ENCODE measurements around the gene SLC46A1.

SLC46A1 gene

DNA sequence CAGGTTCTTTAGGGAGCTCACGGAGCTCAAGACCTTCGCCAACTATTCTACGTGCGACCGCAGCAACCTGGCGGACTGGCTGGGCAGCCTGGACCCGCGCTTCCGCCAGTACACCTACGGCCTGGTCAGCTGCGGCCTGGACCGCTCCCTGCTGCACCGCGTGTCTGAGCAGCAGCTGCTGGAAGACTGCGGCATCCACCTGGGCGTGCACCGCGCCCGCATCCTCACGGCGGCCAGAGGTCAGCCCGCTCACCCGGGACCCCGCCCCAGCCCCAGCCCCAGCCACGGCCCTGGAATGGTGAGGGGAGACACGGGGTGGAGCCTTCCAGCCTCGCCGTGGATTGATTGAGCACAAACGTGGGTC is 21.0 kb downstream of the SLC46A1 start:
- in situ Hi-C loops (cut with MboI; ENCODE audit: low sequenced_read_pairs): no loop called here

DNA sequence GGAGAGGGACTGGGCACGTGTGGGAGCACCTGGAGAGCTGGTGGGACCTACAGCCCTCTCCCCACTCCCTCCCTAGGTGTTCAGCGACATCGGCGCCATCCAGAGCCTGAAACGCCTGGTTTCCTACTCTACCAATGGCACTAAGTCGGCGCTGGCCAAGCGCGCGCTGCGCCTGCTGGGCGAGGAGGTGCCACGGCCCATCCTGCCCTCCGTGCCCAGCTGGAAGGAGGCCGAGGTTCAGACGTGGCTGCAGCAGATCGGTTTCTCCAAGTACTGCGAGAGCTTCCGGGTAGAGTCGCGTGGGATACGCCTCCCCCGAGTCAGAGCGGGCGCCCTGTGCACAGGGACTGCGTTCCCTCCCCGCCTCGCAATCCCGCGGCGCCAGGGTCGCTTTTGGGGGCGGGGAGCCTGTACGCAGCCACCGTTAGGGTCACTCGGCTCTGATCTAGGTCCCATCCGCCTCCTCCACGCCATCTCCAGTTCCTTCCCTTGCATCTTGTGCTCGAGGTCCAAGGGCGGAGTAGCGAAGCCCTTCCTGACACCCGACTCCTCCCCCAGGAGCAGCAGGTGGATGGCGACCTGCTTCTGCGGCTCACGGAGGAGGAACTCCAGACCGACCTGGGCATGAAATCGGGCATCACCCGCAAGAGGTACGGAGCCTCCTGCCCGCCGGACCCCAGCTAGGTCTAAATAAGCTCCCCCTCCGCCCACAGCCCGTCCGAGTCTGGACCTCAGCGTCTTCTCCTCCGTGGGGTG is 21.6 kb downstream of the SLC46A1 start:
- in situ Hi-C loops (cut with MboI; ENCODE audit: low sequenced_read_pairs): no loop called here

DNA sequence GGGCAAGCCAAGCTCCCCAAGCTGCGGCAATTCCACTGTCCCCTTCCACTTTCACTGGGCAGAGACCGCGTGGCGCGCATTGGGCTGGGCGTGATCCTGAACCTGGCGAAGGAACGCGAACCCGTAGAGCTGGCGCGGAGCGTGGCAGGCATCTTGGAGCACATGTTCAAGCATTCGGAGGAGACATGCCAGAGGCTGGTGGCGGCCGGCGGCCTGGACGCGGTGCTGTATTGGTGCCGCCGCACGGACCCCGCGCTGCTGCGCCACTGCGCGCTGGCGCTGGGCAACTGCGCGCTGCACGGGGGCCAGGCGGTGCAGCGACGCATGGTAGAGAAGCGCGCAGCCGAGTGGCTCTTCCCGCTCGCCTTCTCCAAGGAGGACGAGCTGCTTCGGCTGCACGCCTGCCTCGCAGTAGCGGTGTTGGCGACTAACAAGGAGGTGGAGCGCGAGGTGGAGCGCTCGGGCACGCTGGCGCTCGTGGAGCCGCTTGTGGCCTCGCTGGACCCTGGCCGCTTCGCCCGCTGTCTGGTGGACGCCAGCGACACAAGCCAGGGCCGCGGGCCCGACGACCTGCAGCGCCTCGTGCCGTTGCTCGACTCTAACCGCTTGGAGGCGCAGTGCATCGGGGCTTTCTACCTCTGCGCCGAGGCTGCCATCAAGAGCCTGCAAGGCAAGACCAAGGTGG is 24.7 kb downstream of the SLC46A1 start:
- in situ Hi-C loops (cut with MboI; ENCODE audit: low sequenced_read_pairs): no loop called here

DNA sequence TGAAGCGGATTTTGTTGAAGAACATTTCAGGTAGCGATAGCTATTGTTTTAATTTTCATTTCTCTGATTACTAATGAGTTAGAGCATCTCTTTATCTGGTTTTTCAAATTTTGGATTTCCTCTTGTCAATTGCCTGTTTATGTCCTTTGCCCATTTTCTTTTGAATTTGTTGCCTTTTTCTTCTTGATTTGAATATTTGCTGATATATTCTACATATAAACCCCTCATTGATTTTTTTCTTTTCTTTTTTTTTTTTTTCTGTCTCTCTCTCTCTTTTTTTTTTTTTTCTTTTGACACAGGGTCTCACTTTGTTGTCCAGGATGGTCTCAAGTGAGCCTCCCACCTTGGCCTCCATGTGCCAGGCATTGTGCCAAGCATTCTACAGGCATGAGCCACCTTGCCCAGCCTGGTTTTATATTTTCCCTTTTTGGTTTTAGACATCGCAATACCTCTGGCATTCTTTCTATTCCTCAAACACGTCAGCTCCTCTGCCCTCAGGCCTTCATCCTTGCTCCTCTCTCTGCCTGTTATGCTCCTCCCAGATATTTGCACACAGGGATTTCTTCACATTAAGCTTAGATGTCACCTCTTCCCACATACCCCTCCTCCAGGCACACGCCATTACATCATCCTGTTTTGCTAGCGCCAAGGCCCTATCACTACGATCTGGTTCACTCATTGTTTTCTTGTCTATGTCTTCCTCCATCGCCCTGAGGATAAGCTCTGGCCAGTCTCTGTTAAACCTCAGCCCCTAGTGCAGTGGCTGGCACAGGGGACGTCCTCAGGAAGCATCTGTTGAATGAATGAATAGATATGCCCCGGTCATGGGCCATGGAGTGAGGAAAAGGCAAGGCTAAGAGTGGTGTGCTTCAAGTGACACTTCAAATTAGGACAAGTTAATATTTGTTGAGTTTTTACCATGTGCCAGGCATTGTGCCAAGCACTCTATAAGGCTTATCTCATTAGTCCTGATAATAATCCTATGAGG is 25.9 kb downstream of the SLC46A1 start:
- in situ Hi-C loops (cut with MboI; ENCODE audit: low sequenced_read_pairs): no loop called here

DNA sequence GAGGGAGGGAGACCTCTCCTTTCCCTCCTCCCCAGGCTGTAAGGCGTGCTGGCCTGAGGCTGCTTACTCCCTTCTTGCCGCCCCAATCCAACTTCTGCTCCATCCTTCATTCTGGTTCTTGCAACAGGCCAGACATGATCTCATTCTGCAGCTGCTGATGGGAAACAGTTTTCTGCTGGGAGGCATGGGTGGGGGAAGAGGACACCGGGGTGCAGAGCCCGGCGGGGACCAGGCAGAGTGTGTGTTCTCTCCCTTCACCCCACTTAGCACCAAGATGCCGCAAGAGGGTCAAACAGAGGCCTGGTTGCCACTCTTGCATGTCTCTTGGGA is 33.1 kb downstream of the SLC46A1 start:
- in situ Hi-C loops (cut with MboI; ENCODE audit: low sequenced_read_pairs): no loop called here

DNA sequence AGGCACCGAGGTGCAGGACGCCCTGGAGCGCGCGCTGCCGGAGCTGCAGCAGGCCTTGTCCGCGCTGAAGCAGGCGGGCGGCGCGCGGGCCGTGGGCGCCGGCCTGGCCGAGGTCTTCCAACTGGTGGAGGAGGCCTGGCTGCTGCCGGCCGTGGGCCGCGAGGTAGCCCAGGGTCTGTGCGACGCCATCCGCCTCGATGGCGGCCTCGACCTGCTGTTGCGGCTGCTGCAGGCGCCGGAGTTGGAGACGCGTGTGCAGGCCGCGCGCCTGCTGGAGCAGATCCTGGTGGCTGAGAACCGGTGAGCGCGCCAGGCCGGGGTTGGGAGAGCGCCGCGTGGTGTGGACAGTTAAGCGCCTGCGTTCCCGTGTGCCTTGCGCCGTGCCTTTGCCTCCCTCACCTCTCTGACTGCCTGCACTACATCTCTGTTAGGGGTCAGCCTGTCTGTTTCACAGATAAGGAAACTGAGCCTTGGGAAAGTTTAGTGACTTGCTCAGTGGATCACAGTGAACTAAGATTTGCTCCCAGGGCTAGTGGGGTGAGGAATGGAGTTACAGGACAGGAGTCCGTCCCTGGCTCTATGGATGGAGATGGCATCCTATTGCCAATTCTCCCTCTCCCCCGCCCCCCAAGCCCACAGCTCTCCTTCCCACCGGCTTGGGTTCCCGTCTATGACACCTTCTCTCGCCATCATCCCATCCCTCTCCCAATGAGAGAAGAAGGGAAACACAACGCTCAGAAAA is 33.6 kb downstream of the SLC46A1 start:
- in situ Hi-C loops (cut with MboI; ENCODE audit: low sequenced_read_pairs): no loop called here

DNA sequence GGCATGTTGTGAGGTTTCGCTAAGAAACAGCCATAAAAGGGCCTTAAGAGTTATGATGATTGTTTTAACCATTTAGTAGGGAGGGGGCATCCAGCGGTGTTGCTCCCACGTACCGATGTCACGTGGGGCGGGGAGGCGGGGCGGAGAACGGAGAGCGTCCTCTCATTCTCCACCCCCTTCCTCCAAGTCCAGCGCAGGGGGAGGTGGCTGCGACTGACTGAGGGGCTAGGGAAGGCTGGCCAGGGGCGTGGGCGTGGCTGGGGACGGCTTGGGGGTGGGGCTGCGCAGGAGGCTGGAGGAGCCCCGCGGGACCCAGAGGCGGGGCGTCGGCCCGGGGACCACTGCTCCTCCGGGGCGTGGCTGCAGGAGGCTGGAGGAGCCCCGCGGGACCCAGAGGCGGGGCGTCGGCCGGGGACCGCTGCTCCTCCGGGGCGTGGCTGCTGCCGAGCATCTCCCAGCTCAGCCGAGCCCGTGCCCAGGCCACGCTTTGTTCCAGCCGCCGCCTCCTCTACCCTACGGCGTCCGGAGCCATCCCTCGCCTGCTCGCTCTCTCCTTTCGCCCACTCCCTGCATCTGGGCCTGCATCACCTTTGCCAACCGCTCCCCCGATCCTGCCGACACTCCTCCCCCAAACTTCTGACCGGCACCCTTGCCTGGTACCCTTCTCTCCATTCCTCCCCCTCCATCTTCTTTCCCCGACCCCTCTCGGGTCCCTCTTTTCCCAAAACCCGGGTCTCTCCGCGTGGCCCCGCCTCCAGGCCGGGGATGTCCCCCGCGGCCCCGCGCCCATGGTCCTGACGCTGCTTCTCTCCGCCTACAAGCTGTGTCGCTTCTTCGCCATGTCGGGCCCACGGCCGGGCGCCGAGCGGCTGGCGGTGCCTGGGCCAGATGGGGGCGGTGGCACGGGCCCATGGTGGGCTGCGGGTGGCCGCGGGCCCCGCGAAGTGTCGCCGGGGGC is 34.5 kb downstream of the SLC46A1 start, which contains the start of gene SARM1:
TSS of gene SARM1 (plus strand) at position 450 of the 958 bp plus-strand sequence. CDS start at position 789, 339 bp downstream.
- in situ Hi-C loops (cut with MboI; ENCODE audit: low sequenced_read_pairs): no loop called here

DNA sequence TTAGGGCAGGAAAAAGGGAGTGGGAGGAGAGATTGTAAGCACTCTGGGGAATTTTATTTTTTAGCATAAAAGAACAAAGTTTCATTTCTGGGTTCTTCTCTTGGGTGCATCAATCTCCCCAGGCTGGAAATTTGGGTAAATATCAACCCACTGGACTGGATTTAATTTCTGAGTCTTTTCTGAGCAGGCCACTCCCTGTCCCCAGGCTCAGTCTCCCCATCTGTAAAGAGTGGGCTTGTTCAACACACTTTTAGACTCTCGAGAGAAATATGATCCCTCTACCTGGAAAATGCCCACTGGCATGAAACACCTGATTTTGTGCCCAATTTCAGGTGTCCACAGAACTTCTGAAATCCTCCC is 35.3 kb downstream of the SLC46A1 start:
- in situ Hi-C loops (cut with MboI; ENCODE audit: low sequenced_read_pairs): no loop called here

DNA sequence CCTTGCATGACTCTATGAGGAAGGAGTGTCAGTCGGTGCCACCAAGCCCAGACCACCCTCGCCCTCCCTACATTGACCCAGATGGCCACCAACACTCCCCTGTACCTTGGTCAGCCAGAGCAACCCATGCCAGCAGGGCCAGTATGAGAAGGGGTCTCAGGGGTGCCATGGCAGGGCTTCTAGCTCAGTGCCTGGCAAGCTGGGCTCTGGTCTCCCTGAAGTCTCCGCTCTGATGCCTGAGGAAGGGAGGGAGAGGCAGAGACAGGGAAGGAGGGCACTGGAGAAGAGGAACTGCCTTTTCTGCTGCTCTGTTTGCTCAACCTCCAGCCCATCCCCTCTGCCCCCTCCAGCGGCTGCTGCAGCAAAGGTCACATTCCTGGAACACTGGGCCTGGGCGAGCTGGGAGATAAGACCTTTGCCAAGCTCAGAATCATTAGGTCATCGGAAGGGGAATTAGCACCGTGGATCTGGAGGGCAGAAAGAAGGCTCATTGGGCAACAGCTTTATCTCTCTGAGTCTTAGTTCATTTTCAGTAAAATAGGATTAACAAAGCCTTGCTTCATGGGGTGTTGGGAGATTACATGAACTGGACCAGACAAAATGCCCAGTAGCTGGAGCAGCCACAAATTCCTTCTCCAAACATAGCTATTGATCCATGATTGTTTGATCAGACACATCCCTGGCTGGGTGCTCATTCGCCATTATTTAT is 35.8 kb downstream of the SLC46A1 start, which contains the start of gene VTN:
TSS of gene VTN (minus strand) at position 273 of the 709 bp plus-strand sequence. CDS start at position 169, 104 bp downstream.
- in situ Hi-C loops (cut with MboI; ENCODE audit: low sequenced_read_pairs): no loop called here

DNA sequence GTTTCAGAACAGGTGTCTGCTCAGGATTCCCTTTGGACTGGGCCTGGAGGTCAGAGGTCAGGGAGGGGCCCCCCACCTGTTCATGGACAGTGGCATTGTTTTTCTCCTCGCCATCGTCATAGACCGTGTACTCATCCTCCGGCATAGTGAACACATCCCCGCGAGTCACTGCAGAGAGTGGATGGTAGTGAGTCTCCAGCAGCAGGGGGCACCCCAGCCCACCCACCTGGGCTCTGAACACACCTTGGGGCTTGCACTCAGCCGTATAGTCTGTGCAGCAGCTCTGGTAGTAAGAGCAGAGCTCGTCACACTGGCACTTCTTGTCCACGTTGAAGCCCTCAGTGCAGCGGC is 36.4 kb downstream of the SLC46A1 start:
- in situ Hi-C loops (cut with MboI; ENCODE audit: low sequenced_read_pairs): no loop called here

DNA sequence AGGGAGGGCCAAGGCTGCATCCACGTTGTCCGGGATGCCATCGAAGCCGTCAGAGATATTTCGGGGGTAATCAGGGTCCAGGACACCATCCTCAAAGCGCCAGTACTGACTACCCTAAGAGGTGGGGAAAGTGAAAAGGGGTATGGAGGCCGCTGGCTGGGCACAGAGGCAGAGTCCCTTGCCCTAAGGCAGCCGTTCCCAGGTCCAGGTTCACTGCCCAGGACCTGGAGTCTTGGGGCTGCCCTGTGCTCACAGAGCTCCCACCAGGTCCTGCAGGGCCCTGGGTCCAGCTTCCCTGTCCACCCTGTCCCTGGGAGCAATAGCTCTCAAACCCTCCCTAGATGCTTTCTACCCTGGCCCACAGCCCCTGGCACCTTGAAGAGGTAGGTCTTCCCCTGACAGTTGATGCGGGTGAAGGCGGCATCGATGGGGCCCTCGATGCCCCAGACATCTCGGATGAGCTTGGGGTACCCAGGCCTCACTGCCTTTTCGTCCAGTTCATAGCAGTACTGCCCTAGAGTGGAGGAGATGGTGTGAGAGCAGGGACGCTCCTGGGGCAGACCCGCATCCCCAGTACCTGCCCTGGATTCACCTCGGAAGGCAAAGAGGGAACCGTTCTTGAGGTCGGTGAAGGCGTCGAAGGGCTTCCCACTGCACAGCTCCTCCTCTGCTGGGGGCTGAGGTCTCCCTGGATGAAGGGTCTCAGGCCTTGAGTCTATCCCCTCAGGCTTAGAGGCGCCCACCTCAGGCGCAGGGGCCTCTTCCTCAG is 36.9 kb downstream of the SLC46A1 start:
- in situ Hi-C loops (cut with MboI; ENCODE audit: low sequenced_read_pairs): no loop called here

DNA sequence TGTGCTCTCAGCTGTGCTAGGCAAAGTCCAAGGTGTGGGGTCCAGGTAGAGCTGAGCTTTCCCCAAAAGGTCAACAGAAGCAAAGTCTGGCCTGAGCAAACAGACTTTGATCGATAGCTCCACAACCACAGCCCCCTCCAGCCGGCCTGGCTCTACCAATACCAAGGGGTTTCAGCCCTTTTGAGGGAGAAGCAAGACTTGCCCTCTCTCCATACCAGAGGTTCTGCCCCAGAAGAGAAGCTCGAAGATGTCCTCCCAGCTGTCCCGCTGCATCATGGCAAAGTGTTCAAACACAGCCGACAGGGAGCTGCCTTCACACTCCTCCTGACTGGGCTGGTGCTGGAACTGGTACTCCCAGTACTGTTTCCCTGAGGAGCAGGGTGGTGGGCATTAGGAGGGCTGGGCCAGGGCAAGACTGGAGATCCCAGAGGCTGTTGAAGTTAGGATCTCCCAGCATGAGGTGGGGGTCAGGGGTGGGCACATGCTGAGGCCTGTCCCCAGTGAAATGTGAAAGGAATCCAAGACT is 37.6 kb downstream of the SLC46A1 start:
- in situ Hi-C loops (cut with MboI; ENCODE audit: low sequenced_read_pairs): no loop called here

DNA sequence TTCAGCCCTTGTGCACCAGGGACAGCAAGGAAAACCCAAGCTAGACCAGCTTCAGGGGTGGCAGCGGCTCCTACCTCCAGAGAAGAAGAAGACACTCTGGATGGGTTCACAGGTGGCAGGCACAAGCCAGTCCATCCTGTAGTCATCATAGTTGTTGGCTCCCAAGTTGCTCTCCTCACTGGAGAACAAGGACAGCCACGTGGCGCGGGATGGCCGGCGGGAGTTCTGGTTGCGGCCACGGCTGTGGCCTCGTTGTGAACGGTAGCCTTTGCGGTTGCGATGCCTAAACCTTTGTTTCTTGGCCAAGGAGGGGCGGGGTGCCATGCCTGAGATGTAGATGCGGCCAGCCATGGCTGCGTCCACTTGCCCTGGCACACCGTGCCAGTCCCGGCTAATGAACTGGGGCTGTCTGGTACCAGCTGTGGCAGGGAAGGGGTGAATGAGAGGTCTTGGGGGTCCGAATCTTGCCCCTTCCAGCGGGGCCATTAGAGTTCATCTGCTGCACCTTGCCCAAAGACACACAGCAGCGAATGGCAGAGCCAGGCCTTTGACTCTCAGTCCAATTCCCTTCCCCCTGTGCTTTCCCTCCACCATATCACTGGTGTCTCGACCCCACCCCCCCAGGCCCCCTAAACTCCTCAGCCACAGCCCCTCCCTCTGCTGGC is 38.2 kb downstream of the SLC46A1 start:
- in situ Hi-C loops (cut with MboI; ENCODE audit: low sequenced_read_pairs): no loop called here

DNA sequence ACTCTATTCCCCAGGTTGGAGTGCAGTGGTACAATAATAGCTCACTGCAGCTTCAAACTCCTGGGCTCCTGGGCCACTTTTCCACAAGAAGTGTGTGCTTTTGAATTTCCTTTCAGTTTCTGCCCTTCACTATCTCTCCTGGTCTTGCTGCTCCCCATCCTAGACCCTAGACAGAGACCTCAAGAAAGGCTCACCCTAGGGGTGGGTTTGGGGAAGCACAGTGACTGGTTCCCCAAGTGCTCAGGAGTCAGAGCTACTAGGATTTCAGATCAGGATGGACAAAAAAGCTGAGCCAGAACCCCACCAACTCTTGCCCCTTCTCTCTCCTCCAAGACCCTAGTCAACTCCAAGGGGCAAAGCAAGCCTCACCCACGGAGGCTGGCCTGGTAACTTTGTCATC is 39.4 kb downstream of the SLC46A1 start:
- in situ Hi-C loops (cut with MboI; ENCODE audit: low sequenced_read_pairs): no loop called here

DNA sequence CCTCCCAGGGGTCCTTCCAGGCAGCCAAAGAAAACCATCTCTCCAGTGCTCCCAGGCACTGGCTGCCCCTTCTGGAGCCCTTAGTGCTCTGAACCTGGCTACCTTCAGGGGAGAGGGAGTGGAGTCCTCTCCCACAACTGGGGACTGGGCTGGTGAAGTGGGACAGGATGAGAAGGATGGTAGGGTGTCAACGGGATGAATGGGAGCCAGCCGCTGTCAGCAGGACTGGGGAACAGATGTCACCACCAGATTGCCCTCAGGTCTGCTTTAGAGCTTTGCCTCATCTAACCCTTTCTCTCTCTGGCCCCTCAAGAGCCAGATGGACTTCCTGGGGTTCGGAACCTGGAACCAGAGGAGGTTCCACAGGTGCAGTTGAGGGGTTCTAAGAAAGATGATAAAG is 40.5 kb downstream of the SLC46A1 start:
- in situ Hi-C loops (cut with MboI; ENCODE audit: low sequenced_read_pairs): no loop called here

DNA sequence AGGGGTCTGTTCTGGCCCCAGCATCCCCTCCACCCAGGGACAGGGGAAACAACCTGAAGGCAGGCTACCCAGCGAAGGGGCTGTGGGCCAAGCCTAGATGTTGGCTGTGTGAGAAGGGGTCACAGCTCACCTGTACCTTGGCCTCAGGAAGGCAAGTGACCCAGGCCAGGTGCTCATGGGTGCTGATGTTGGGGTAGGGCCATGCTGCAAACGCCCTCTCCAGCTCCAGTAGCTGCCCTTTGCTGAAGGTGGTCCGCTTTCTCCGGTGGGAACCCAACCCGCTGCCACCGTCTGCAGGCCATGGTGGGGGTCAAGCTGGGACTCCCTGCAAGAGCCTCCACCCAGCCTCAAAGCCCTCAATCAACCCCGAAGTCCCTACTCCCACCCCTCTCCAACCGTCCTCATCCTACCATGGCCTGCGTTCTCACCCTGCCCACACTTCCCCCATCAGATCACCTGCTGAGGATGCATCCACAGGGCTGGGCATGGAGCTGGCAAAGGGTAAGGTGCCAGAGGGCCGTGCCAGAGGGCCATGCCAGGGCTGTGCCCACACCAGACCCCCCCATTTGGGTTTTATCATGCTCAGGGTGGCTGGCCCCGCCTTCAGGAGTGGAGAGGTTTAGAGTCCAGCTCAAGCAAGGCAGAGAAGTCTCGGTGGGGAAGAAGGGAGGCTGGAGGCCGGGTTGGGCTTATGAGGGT is 41.2 kb downstream of the SLC46A1 start, which contains the start of gene SEBOX:
TSS of gene SEBOX (minus strand) at position 535 of the 699 bp plus-strand sequence. CDS start at position 487, 48 bp downstream.
- in situ Hi-C loops (cut with MboI; ENCODE audit: low sequenced_read_pairs): no loop called here

Data from HL-60/S4 (cell line).